IgD-negative memory B cell (primary cell): ENCODE data around the gene IL17C. TPM values are rescaled to one million over a fixed set of nuclear protein-coding genes. Genes with fewer than 3 reads are reported as not detected.

Source experiments
- H3K27ac Mint-ChIP-seq, 3 donors: one replicate each; pipeline ENCODE4 v1.8.0; 2020 to 2022; ENCODE audit warnings: mild to moderate bottlenecking in 3 of 3, mixed read lengths in 3 of 3, moderate library complexity in 1 of 3
- H3K27me3 Mint-ChIP-seq: one replicate; pipeline ENCODE4 v1.8.0; 2021; ENCODE audit warnings: mixed read lengths
- H3K36me3 Mint-ChIP-seq: one replicate; pipeline ENCODE4 v1.8.0; 2020; ENCODE audit warnings: mild to moderate bottlenecking, mixed read lengths
- H3K4me1 Mint-ChIP-seq, 3 donors: one replicate each; pipeline ENCODE4 v1.8.0; 2020 to 2022; ENCODE audit warnings: mixed read lengths in 3 of 3, mild to moderate bottlenecking in 1 of 3
- H3K4me3 Mint-ChIP-seq, 4 donors: one replicate each; pipeline ENCODE4 v1.8.0; 2020 to 2022; ENCODE audit warnings: mild to moderate bottlenecking in 4 of 4, mixed read lengths in 4 of 4, moderate library complexity in 3 of 4
- H3K9me3 Mint-ChIP-seq, 3 donors: one replicate each; pipeline ENCODE4 v1.8.0; 2020 to 2021; ENCODE audit warnings: mixed read lengths in 3 of 3, mild to moderate bottlenecking in 1 of 3
- polyA plus RNA-seq: library from polyadenylated mRNA; unstranded; fragments of 300-500 nt; fragmentation: Illumina TruSeq; gene quantifications from one replicate; pipeline ENCODE4 v1.2.3, GENCODE V29; 2021

The IL17C gene
- polyA plus RNA-seq, 1 donor from 2014 or later = not detected

DNA sequence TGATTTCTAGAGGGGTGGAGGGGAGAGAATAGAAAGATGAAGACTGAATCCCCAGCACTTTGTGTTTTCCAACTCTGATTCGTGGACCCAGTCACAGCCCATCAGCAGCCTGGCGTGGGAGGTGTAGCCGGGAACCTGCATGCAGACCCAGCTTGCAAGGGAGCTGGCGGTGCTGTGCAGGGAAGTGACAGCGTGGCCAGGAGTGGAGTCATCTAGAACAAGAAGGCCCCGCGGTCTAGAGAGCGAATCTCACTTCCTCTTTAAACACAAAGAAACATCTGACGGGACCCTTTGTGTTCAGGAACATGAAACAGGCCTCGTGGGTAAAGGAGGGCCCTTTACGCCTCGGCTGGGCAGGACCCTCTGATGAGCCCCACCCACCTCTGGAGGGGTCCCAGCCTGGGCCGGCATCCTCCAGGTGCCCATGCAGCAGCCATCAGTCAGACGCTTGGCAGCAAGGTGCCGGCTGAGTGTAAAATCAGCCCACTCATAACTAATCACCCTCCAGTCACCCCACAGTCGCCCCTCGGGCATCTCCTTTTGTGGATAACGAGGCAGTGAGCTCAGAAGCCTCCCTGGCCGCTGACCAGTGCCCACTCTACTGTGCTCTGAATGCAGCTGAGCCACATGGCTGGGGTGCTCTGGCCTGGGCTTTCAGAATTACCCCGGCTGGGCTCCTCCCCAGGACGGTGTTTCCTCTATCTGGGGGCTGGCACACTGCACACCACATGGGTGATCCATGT, 43.5 kb downstream of the IL17C start:
- Mint-ChIP-seq H3K4me3 (peak overlapping the region; percentile 81 to 98 (median 92)), H3K36me3 (no peaks in the 10 kb centered on the region), H3K27me3 (no peaks in the 10 kb centered on the region), H3K9me3 (no peaks in the 10 kb centered on the region), H3K4me1 (peaks cover 24 to 38% (median 31%) of the 10 kb centered on the region in 3 donors), H3K27ac (peak overlapping the region; percentile 93 to 98 (median 93))

- Mint-ChIP-seq H3K36me3 (no peaks in the 10 kb centered on the region), H3K9me3 (no peaks in the 10 kb centered on the region), H3K27me3 (no peaks in the 10 kb centered on the region), H3K27ac (peak overlapping the region in 2 of 3 donors; percentile 82 to 88), H3K4me1 (peaks cover 26 to 38% (median 31%) of the 10 kb centered on the region in 3 donors), H3K4me3 (peak overlapping the region; percentile 80 to 94 (median 90))
Observed at GRCh38 chr16:88684569-88685155, 46.3 kb downstream of the IL17C start.

GRCh38 chr16:88685156-88686061, 47.0 kb downstream of the IL17C start:
- H3K27me3 Mint-ChIP-seq = no peaks in the 10 kb centered on the region
- H3K4me1 Mint-ChIP-seq = peaks cover 29 to 38% (median 31%) of the 10 kb centered on the region in 3 donors
- peak overlapping the region; percentile 80 to 94 (median 90) for H3K4me3 Mint-ChIP-seq
- H3K27ac Mint-ChIP-seq = peak overlapping the region in 2 of 3 donors; percentile 23 to 82
- H3K9me3 Mint-ChIP-seq = no peaks in the 10 kb centered on the region
- H3K36me3 Mint-ChIP-seq = no peaks in the 10 kb centered on the region

GRCh38 chr16:88686062-88686438, 47.7 kb downstream of the IL17C start:
- Mint-ChIP-seq H3K4me1 (peaks cover 29 to 34% (median 31%) of the 10 kb centered on the region in 3 donors), H3K36me3 (no peaks in the 10 kb centered on the region), H3K27me3 (no peaks in the 10 kb centered on the region), H3K4me3 (peak overlapping the region; percentile 80 to 94 (median 90)), H3K27ac (peak overlapping the region in 1 of 3 donors; percentile 39), H3K9me3 (no peaks in the 10 kb centered on the region)

GRCh38 chr16:88686439-88687253, 48.3 kb downstream of the IL17C start, which contains the start of gene SNAI3:
SNAI3 (minus strand) TSS chr16:88686507; CDS start chr16:88686406, 101 bp downstream.
- peak within 1 kb of the TSS in 1 of 3 donors; percentile 82 for H3K27ac Mint-ChIP-seq
- peaks cover 27 to 31% (median 28%) of the 10 kb centered on the region in 3 donors for H3K4me1 Mint-ChIP-seq
- no peaks in the 10 kb centered on the region for H3K9me3 Mint-ChIP-seq
- peak within 1 kb of the TSS; percentile 80 to 94 (median 90) for H3K4me3 Mint-ChIP-seq
- no peaks in the 10 kb centered on the region for H3K27me3 Mint-ChIP-seq
- H3K36me3 Mint-ChIP-seq = no peaks in the 10 kb centered on the region

DNA sequence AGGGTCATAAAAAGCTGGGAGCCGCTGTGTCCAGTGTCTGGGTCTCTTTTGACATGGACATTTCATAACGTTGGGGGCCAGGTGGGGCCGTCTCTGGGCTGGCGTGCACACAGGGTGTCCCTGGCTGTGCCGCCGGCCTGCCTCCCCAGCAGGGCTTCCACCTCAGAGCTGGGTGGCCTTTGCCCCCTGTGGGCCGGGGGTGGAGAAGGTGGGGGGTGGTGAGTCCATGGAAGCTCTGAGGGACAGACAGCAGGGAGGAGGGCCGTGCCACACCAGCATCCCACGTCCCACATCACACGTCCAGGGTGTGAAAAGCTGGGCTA, 48.8 kb downstream of the IL17C start:
- Mint-ChIP-seq H3K9me3 (no peaks in the 10 kb centered on the region), H3K36me3 (no peaks in the 10 kb centered on the region), H3K27me3 (no peaks in the 10 kb centered on the region), H3K27ac (no peak overlapping the region), H3K4me1 (peaks cover 26 to 30% (median 28%) of the 10 kb centered on the region in 3 donors), H3K4me3 (peak overlapping the region in 2 of 4 donors; percentile 39 to 90)

- Mint-ChIP-seq H3K27me3 (no peaks in the 10 kb centered on the region), H3K4me3 (peak overlapping the region in 1 of 4 donors; percentile 90), H3K9me3 (no peaks in the 10 kb centered on the region), H3K27ac (no peak overlapping the region), H3K4me1 (peaks cover 23 to 27% (median 25%) of the 10 kb centered on the region in 3 donors), H3K36me3 (no peaks in the 10 kb centered on the region)
Observed at GRCh38 chr16:88687676-88688012, 49.3 kb downstream of the IL17C start.

DNA sequence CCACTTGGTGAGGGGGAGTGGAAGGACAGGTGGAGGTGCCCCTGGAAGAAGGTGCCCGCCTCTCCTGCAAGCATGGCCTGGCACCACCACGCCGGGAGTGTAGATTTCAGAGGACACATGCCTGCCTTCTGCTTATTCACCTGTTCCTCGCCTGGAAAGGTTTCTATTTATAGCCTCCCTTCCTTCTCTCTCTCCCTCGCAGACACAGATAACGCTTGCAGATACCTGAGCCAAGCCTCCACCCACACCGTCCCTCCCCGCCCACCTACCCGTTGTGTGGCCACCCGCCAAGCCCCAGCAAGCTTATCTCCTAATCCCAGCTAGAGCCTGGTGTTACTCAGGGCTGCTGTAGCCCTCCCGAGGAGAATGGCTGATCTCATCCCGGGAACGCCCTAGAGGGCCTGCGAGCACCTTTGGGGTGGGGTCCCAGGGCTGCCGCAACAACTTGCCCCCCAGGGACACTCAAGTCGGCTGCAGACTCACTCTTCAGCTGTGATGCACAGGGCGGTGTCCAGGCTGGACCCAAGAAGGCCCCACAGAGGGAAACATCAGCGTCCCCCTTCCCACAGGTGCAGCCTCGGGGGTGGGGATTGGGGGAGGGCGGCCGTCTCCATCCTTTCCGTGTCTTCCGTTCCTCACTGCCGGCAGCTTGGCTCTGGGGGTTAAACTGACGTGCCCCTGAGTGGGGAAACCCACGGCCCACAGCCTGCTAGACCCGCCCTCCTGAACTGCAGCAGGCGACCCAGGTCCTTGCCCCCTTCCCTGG, 49.8 kb downstream of the IL17C start:
- H3K4me3 Mint-ChIP-seq = peak overlapping the region in 2 of 4 donors; percentile 12 to 28
- peak overlapping the region in 1 of 3 donors; percentile 23 for H3K27ac Mint-ChIP-seq
- H3K9me3 Mint-ChIP-seq = no peaks in the 10 kb centered on the region
- H3K4me1 Mint-ChIP-seq = peaks cover 25 to 30% (median 25%) of the 10 kb centered on the region in 3 donors
- no peaks in the 10 kb centered on the region for H3K36me3 Mint-ChIP-seq
- H3K27me3 Mint-ChIP-seq = no peaks in the 10 kb centered on the region

Other genes starting within 250 kb of the IL17C start
- 0.15 TPM for gene ZFPM1, start 185.3 kb upstream of the IL17C start, polyA plus RNA-seq
- gene ZC3H18, start 68.2 kb upstream of the IL17C start, polyA plus RNA-seq = 17.5 TPM
- gene CYBA, start 12.5 kb downstream of the IL17C start, polyA plus RNA-seq = 1,890 TPM
- 26.0 TPM for gene MVD, start 24.5 kb downstream of the IL17C start, polyA plus RNA-seq
- 12.3 TPM for gene SNAI3, start 47.9 kb downstream of the IL17C start, polyA plus RNA-seq
- 33.9 TPM for gene RNF166, start 67.8 kb downstream of the IL17C start, polyA plus RNA-seq
- gene CTU2, start 67.9 kb downstream of the IL17C start, polyA plus RNA-seq = 12.1 TPM
- 33.4 TPM for gene PIEZO1, start 146.6 kb downstream of the IL17C start, polyA plus RNA-seq
- 0.20 TPM for gene CDT1, start 165.2 kb downstream of the IL17C start, polyA plus RNA-seq
- gene APRT, start 173.4 kb downstream of the IL17C start, polyA plus RNA-seq = 416 TPM
- gene GALNS, start 218.4 kb downstream of the IL17C start, polyA plus RNA-seq = 8.4 TPM
- gene TRAPPC2L, start 218.6 kb downstream of the IL17C start, polyA plus RNA-seq = 86.1 TPM
- gene PABPN1L, start 228.1 kb downstream of the IL17C start, polyA plus RNA-seq = not detected